ENCODE data around the gene DHX16.

DHX16 gene

GRCh38 chr6:30615219-30615957 is 57.4 kb downstream of the DHX16 start:
- H3K4me3 ChIP-seq (ENCODE audit: low read length): peak overlapping the region; percentile 96
- peak; percentile 67 for DNase-seq (ENCODE audit: low read depth)
- TF ChIP-seq, protein P1, sequence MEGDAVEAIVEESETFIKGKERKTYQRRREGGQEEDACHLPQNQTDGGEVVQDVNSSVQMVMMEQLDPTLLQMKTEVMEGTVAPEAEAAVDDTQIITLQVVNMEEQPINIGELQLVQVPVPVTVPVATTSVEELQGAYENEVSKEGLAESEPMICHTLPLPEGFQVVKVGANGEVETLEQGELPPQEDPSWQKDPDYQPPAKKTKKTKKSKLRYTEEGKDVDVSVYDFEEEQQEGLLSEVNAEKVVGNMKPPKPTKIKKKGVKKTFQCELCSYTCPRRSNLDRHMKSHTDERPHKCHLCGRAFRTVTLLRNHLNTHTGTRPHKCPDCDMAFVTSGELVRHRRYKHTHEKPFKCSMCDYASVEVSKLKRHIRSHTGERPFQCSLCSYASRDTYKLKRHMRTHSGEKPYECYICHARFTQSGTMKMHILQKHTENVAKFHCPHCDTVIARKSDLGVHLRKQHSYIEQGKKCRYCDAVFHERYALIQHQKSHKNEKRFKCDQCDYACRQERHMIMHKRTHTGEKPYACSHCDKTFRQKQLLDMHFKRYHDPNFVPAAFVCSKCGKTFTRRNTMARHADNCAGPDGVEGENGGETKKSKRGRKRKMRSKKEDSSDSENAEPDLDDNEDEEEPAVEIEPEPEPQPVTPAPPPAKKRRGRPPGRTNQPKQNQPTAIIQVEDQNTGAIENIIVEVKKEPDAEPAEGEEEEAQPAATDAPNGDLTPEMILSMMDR (IDR thresholded peaks at IDR 0.05; ENCODE audit: insufficient read depth, low read depth, low read length, missing control alignments): no peak

- DNase-seq (ENCODE audit: low read depth): peak; percentile 97
- H3K4me3 ChIP-seq (ENCODE audit: low read length): peak overlapping the region; percentile 96
- TF ChIP-seq, protein P1 (IDR thresholded peaks at IDR 0.05; ENCODE audit: insufficient read depth, low read depth, low read length, missing control alignments): no peak
Measured at GRCh38 chr6:30614843-30615218, 58.0 kb downstream of the DHX16 start.

DNA sequence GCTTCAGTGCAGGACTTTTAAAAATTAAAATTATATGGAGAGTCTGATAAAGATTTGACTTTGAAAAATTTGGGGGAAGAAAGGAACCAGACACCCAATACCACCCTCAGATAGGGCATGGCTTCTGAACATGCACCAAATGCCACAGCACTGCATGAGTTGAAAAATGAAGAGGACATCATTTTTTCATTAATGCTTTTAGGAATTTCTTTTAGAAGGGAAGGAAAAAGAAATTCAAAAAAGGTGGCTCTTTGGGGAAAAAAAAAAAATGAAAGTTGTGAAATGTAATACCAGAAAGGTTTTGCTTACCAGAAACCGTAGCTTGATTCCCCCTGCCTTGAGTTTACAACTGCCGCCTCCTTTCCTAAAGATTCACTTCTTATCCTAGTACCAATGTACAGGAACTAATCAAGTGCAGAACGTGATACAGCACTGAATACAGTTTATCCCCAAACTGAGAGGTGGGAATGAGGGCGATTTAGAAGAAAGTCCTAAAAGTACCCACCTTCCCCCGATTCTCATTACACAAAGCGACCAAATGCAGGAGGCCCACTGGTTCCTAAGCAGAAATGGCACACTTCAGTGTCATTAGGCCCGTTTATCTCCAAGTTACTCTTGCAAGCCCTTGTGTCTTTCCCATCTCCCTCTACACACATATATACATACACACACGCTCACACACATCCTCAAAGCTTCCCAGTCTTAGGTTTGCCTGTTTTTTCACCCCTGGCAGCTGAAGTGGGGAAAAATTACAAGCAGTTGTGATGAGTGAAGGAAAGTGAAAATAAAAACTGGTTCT is 58.6 kb downstream of the DHX16 start:
- DNase-seq (ENCODE audit: low read depth): no peak
- peak overlapping the region; percentile 96 for H3K4me3 ChIP-seq (ENCODE audit: low read length)
- TF ChIP-seq, protein P1 (IDR thresholded peaks at IDR 0.05; ENCODE audit: insufficient read depth, low read depth, low read length, missing control alignments): no peak

- TF ChIP-seq, protein P1 (IDR thresholded peaks at IDR 0.05; ENCODE audit: insufficient read depth, low read depth, low read length, missing control alignments): no peak
- peak; percentile 58 for DNase-seq (ENCODE audit: low read depth)
- H3K4me3 ChIP-seq (ENCODE audit: low read length): no peak overlapping the region
Measured at GRCh38 chr6:30613251-30614043, 59.4 kb downstream of the DHX16 start.

DNA sequence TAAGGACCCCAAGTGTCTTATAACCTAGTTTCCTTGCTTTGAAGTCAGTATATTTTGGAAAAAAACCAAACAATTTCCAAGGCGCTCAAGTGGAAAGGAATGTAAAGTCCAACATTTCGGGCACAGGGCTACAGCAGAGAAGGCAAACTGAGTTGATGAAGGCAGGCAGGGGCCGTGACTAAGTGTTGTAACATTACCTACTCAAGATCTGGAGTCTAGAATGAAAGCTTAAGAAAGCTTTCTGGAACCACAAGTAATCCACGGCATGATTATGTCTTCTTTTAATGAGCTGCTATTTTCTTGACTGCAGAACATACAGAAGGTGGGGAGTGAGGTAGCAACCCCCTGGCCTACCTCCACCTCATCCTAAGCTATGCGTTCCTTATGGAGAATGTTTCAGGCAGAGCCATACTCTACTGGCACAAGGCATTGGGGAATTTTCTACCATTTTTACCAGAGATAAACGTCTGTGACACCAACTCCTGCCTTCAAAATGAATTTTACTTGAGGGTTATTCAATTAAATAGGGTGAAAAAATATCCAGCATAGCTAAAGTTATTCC is 60.0 kb downstream of the DHX16 start:
- no peak overlapping the region for H3K4me3 ChIP-seq (ENCODE audit: low read length)
- no peak for DNase-seq (ENCODE audit: low read depth)
- TF ChIP-seq, protein P1 (IDR thresholded peaks at IDR 0.05; ENCODE audit: insufficient read depth, low read depth, low read length, missing control alignments): no peak

DNA sequence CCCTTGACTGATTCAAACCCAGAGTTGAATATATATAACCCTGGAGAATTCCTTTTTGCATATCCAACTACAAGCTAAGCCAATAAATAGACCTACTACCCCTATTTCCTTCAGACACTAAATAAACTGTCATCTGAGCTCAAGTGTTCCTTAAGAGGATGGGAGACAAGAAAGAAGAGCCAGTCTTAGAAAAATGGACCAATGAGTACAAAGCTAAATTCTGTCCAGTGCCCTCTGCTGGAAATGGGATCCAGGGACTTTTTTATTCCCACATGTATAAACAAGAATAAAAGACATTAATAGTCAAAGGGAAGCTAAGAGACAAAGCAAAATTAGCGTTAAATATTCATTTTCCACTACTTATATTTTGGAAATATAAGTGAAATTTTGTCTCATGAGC is 60.6 kb downstream of the DHX16 start:
- peak; percentile 45 for DNase-seq (ENCODE audit: low read depth)
- TF ChIP-seq, protein P1 (IDR thresholded peaks at IDR 0.05; ENCODE audit: insufficient read depth, low read depth, low read length, missing control alignments): peak; percentile 45
- H3K4me3 ChIP-seq (ENCODE audit: low read length): no peak overlapping the region
